Uterus (tissue), 4 donors: ENCODE results near the gene SLC8B1. TPM values are rescaled to one million over a fixed set of nuclear protein-coding genes. Genes with fewer than 3 reads are reported as not detected.

Experiments
- DNase-seq, 2 donors: peaks; one replicate each; pipeline ENCODE4 v3.0.0-alpha.2; 2019 to 2020
- H3K27ac ChIP-seq, 2 donors: fragments of 200-600 bp; sonication (generic); 1 replicate in 1 of 2; 2 replicates in 1 of 2; pipeline ENCODE4 v1.5.1; 2016 to 2018
- H3K27me3 ChIP-seq, 2 donors: fragments of 200-600 bp; sonication (generic); one replicate each; pipeline ENCODE4 v1.5.1; 2018 to 2019; ENCODE audit warnings: control low read depth in 1 of 2
- H3K36me3 ChIP-seq, 2 donors: fragments of 200-600 bp; sonication (generic); one replicate each; pipeline ENCODE4 v1.5.1; 2019; ENCODE audit warnings: control low read depth in 1 of 2
- H3K4me1 ChIP-seq, 2 donors: fragments of 200-600 bp; sonication (generic); one replicate each; pipeline ENCODE4 v1.5.1; 2018 to 2019; ENCODE audit warnings: control low read depth in 1 of 2
- H3K4me3 ChIP-seq, 2 donors: fragments of 200-600 bp; sonication (generic); 1 replicate in 1 of 2; 2 replicates in 1 of 2; pipeline ENCODE4 v1.5.1; 2018 to 2019; ENCODE audit warnings: mild to moderate bottlenecking in 1 of 2
- H3K9me3 ChIP-seq, 2 donors: fragments of 200-600 bp; sonication (generic); one replicate each; pipeline ENCODE4 v1.5.1; 2019; ENCODE audit warnings: control low read depth in 1 of 2
- POLR2A ChIP-seq, 2 donors: fragments of 450-650 bp; IDR thresholded peaks; one replicate each; pipeline ENCODE4 v1.6.1; 2016; ENCODE audit warnings: antibody characterized with exemption in 2 of 2, mild to moderate bottlenecking in 1 of 2, moderate library complexity in 1 of 2
- intact Hi-C: fragments of 100-400 bp; cut with DNase I; formaldehyde crosslinking; loops from one replicate; pipeline ENCODE4 v1.15.1; 2023; ENCODE audit warnings: low total_unique reads
- total RNA-seq, 4 donors: library from RNA; depleted of rRNA in 3 of 4; stranded (reverse); fragments of >200 nt in 3 of 4; gene quantifications; one replicate each; pipeline versions ENCODE4 v1.1.0 to v1.2.4, GENCODE V29; 2014 to 2023
- TF ChIP-seq, protein P1 (sequence below), 4 experiments: fragments of 200-600 bp in 2 of 4; fragments of 450-650 bp in 2 of 4; sonication (generic) in 2 of 4; IDR thresholded peaks; one replicate each; pipeline ENCODE4 v1.5.1; 2016 to 2019; ENCODE audit warnings: antibody characterized with exemption in 4 of 4, mild to moderate bottlenecking in 2 of 4, moderate library complexity in 1 of 4
- donor health status: DM: yes; HTN: yes; CAD: no.

SLC8B1 gene
- total RNA-seq, 4 donors from 2014 or later, result 14.2 to 47.1 (median 36.2) TPM

DNA sequence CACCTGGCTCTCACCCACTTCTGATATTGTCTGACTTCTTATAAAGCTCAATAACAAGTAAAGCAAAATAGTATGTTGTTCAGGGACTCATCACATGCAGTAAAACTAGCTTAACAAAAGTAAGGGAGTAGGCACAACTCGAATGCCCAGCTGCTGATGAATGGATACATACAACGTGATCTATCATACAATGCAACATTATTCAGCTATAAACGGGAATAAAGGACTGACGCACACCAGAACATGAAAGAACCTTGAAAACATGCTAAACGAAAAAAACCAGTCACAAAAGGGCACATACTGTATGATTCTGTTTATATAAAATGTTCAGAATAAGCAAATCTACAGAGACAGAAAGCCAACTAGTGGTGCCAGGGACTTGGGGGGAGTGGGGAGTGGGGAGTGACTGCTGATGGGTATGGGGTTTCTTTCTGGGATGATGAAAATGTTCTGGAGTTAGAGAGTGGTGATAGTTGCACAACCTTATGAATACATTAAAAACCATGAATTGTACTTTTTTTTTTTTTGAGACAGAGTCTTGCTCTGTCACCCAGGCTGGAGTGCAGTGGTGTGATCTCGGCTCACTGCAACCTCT lies 34.6 kb upstream of the SLC8B1 start:
- Histone ChIP-seq H3K27me3 (no peaks in the 10 kb centered on the region), H3K4me1 (no peaks in the 10 kb centered on the region), H3K27ac (no peak overlapping the region), H3K9me3 (no peaks in the 10 kb centered on the region), H3K36me3 (no peaks in the 10 kb centered on the region), H3K4me3 (no peak overlapping the region)
- intact Hi-C loops, result no loop called here
- TF ChIP-seq, protein P1, sequence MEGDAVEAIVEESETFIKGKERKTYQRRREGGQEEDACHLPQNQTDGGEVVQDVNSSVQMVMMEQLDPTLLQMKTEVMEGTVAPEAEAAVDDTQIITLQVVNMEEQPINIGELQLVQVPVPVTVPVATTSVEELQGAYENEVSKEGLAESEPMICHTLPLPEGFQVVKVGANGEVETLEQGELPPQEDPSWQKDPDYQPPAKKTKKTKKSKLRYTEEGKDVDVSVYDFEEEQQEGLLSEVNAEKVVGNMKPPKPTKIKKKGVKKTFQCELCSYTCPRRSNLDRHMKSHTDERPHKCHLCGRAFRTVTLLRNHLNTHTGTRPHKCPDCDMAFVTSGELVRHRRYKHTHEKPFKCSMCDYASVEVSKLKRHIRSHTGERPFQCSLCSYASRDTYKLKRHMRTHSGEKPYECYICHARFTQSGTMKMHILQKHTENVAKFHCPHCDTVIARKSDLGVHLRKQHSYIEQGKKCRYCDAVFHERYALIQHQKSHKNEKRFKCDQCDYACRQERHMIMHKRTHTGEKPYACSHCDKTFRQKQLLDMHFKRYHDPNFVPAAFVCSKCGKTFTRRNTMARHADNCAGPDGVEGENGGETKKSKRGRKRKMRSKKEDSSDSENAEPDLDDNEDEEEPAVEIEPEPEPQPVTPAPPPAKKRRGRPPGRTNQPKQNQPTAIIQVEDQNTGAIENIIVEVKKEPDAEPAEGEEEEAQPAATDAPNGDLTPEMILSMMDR (IDR thresholded peaks at IDR 0.05), result no peak
- TF ChIP-seq POLR2A (IDR thresholded peaks at IDR 0.05), result no peak
- DNase-seq, result no peak

DNA sequence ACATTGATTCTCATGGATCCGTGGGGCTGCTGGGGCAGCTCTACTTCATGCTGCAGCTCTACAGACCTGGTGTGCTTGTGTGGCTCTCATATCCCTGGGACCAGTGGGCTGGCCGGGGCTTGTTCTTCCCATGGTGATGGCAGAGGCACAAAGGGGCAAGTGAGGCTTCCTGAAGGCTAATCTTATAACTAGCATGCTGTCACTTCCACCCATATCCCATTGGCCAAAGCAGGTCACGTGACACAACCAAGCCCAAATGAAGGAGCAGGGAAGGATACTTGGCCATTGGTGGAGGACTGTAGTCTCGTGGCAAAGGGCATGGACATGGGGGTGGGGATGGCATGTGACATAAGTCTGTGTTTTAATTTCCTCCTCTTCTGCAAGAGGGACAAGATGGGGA lies 33.4 kb upstream of the SLC8B1 start:
- TF ChIP-seq, protein P1 (IDR thresholded peaks at IDR 0.05), result no peak
- no peak for TF ChIP-seq POLR2A (IDR thresholded peaks at IDR 0.05)
- H3K4me1 ChIP-seq, result no peaks in the 10 kb centered on the region
- no peaks in the 10 kb centered on the region for H3K27me3 ChIP-seq
- H3K36me3 ChIP-seq, result no peaks in the 10 kb centered on the region
- no peak overlapping the region for H3K27ac ChIP-seq
- intact Hi-C loops, result no loop called here
- no peak for DNase-seq
- no peaks in the 10 kb centered on the region for H3K9me3 ChIP-seq
- H3K4me3 ChIP-seq, result no peak overlapping the region

DNA sequence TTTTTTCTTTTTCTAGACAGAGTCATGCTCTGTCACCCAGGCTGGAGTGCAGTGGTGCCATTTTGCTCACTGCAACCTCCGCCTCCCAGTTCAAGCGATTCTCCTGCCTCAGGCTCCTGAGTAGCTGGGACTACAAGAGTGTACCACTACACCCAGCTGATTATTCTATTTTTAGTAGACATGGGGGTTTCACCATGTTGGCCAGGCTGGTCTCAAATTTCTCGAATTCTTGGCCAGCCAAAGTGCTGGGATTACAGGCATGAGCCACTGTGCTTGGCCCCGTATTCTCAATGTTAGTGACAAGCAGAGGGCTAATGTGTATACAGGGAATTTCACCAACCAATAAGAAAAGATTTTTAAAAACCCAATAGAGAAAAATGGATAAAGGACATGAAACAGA lies 31.9 kb upstream of the SLC8B1 start:
- Histone ChIP-seq H3K27me3 (no peaks in the 10 kb centered on the region), H3K4me1 (no peaks in the 10 kb centered on the region), H3K9me3 (no peaks in the 10 kb centered on the region), H3K4me3 (no peak overlapping the region), H3K36me3 (no peaks in the 10 kb centered on the region), H3K27ac (no peak overlapping the region)
- intact Hi-C loops, result no loop called here
- TF ChIP-seq, protein P1 (IDR thresholded peaks at IDR 0.05), result no peak
- no peak for TF ChIP-seq POLR2A (IDR thresholded peaks at IDR 0.05)
- DNase-seq, result no peak

DNA sequence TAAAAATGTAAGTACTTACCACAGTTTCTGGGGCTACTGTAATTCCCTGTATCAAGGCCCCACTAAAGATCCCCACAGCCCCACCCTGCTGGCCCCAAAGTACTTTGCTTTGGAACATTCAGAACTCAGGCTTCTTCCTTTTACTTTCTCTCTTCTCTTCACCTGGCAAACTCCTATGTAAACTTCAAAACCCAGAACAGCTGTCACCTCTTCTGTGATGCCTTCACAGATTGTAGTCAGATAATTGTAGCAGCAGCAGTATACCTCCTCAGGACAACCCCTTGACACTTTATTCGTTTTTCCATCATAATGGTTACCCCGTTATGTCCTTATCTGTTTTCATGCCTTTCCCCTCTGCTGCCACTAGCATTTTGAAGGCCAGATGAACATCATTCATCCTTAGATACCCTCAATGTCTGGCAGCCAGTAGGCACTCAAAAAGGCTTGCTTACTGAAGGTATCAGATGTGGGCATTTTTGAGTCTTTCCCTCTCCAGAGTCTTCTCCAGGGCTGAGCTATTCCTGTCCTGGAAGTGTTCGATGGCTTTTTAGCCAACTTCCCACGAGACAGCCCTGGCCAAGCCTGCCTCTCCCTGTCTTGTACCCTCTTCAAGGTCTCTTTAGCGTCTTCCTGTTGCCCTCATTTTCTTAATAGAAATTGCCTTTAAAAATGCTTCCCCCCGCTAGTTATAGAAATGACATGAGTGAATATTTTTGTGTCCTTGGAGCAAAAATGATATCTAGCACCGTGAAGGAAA lies 30.9 kb upstream of the SLC8B1 start:
- H3K4me3 ChIP-seq, result no peak overlapping the region

DNA sequence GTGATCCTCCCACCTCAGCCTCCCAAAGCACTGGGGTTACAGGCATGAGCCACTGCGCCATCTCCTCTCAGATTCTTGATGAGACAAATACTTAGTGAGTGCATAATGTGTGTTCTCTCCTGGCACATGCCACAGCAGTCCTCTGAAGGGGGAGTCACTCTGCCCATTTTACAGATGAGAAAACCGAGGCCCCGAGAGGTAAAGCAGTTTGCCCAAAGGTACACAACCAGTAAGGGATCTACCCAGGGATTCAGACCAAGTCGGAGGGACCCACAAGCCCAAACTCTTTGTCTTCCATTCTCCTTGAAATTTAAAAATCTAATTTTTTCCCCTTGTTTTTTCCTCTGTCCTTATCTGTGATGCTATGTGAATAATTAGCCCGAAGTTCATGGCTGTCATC lies 29.8 kb upstream of the SLC8B1 start:
- no peaks in the 10 kb centered on the region for H3K36me3 ChIP-seq
- H3K4me3 ChIP-seq, result no peak overlapping the region
- intact Hi-C loops, result no loop called here
- H3K27ac ChIP-seq, result no peak overlapping the region
- DNase-seq, result no peak
- H3K27me3 ChIP-seq, result no peaks in the 10 kb centered on the region
- no peaks in the 10 kb centered on the region for H3K4me1 ChIP-seq
- TF ChIP-seq POLR2A (IDR thresholded peaks at IDR 0.05), result no peak
- TF ChIP-seq, protein P1 (IDR thresholded peaks at IDR 0.05), result no peak
- no peaks in the 10 kb centered on the region for H3K9me3 ChIP-seq

More for the DNA sequence above, 30.9 kb upstream of the SLC8B1 start:
- H3K36me3 ChIP-seq, result no peaks in the 10 kb centered on the region
- H3K27me3 ChIP-seq, result no peaks in the 10 kb centered on the region
- no peaks in the 10 kb centered on the region for H3K4me1 ChIP-seq
- TF ChIP-seq POLR2A (IDR thresholded peaks at IDR 0.05), result no peak
- TF ChIP-seq, protein P1 (IDR thresholded peaks at IDR 0.05), result no peak
- no peaks in the 10 kb centered on the region for H3K9me3 ChIP-seq
- intact Hi-C loops, result no loop called here
- no peak overlapping the region for H3K27ac ChIP-seq
- DNase-seq, result no peak
